Ectodermal cell (in vitro differentiated cells): Measurements from ENCODE around the gene OTOGL.
"Not testable (repeated sequence)": the region's sequence is repeated elsewhere in the genome, so short reads cannot be mapped to it uniquely, and the experiment has no call there.

ENCODE experiments used
- H3K27ac ChIP-seq: 2 replicates; pipeline ENCODE4 v1.7.0; 2013; ENCODE audit warnings: mild to moderate bottlenecking, low read depth, low read length; ENCODE audit not compliant: insufficient read depth, poor library complexity, severe bottlenecking
- H3K27me3 ChIP-seq: 2 replicates; pipeline ENCODE4 v1.7.0; 2013; ENCODE audit warnings: mild to moderate bottlenecking, low read length; ENCODE audit not compliant: insufficient read depth, control insufficient read depth, poor library complexity, severe bottlenecking
- H3K36me3 ChIP-seq: one replicate; pipeline ENCODE4 v1.7.0; 2013; ENCODE audit warnings: low read length; ENCODE audit not compliant: control insufficient read depth, insufficient read depth
- H3K4me1 ChIP-seq: one replicate; pipeline ENCODE4 v1.7.0; 2013; ENCODE audit warnings: low read length; ENCODE audit not compliant: control insufficient read depth, insufficient read depth
- H3K4me3 ChIP-seq: 2 replicates; pipeline ENCODE4 v1.7.0; 2013; ENCODE audit warnings: low read depth, low read length, control low read depth; ENCODE audit not compliant: insufficient read depth
- H3K9me3 ChIP-seq: 2 replicates; pipeline ENCODE4 v1.7.0; 2013; ENCODE audit warnings: mild to moderate bottlenecking, low read length, moderate library complexity; ENCODE audit not compliant: control insufficient read depth
- WGBS, 2 experiments: methylation state at CpG; one replicate each; pipeline ENCODE4 v1.1.7; 2013; ENCODE audit warnings: missing lambda C conversion rate in 2 of 2; 5-methylcytosine and 5-hydroxymethylcytosine counted together

OTOGL gene

GRCh38 chr12:80064951-80065350, 34.4 kb upstream of the OTOGL start:
- 98 to 100% methylated on average over 2 of the region's 2 CpGs for WGBS, 2 experiments

GRCh38 chr12:80068173-80068572, 31.2 kb upstream of the OTOGL start:
- no peak overlapping the region for H3K27ac ChIP-seq
- H3K4me1 ChIP-seq = no peaks in the 10 kb centered on the region
- H3K27me3 ChIP-seq = no peaks in the 10 kb centered on the region
- no peaks in the 10 kb centered on the region for H3K36me3 ChIP-seq
- no peak overlapping the region for H3K4me3 ChIP-seq
- 56 to 71% methylated on average over 2 of the region's 2 CpGs for WGBS, 2 experiments
- H3K9me3 ChIP-seq = no peaks in the 10 kb centered on the region

More at GRCh38 chr12:80064951-80065350, 34.4 kb upstream of the OTOGL start:
- no peaks in the 10 kb centered on the region for H3K36me3 ChIP-seq
- H3K9me3 ChIP-seq = no peaks in the 10 kb centered on the region
- H3K27me3 ChIP-seq = no peaks in the 10 kb centered on the region
- H3K27ac ChIP-seq = no peak overlapping the region
- no peak overlapping the region for H3K4me3 ChIP-seq
- H3K4me1 ChIP-seq = no peaks in the 10 kb centered on the region

GRCh38 chr12:80083892-80084614, 15.3 kb upstream of the OTOGL start:
- H3K36me3 ChIP-seq, H3K4me1 ChIP-seq, H3K9me3 ChIP-seq, H3K27me3 ChIP-seq, H3K27ac ChIP-seq, H3K4me3 ChIP-seq: not testable (repeated sequence)
- WGBS, 2 experiments = 59 to 60% methylated on average over 9 of the region's 9 CpGs

GRCh38 chr12:80086025-80086424, 13.3 kb upstream of the OTOGL start:
- Histone ChIP-seq H3K27ac (no peak overlapping the region), H3K27me3 (no peaks in the 10 kb centered on the region), H3K4me3 (no peak overlapping the region), H3K9me3 (no peaks in the 10 kb centered on the region), H3K36me3 (no peaks in the 10 kb centered on the region), H3K4me1 (no peaks in the 10 kb centered on the region)
- WGBS, 2 experiments = 78 to 87% methylated on average over 3 of the region's 3 CpGs

GRCh38 chr12:80087486-80088213, 11.7 kb upstream of the OTOGL start:
- H3K4me3 ChIP-seq = no peak overlapping the region
- H3K36me3 ChIP-seq = no peaks in the 10 kb centered on the region
- WGBS, 2 experiments = 89 to 91% methylated on average over 7 to 8 of the region's 8 CpGs
- no peaks in the 10 kb centered on the region for H3K27me3 ChIP-seq
- H3K4me1 ChIP-seq = no peaks in the 10 kb centered on the region
- no peak overlapping the region for H3K27ac ChIP-seq
- no peaks in the 10 kb centered on the region for H3K9me3 ChIP-seq

- WGBS, 2 experiments = 100% methylated on average over 1 of the region's 1 CpG; no CpG with 5 or more reads in 1 of the 2 experiments
- Histone ChIP-seq H3K4me1 (no peaks in the 10 kb centered on the region), H3K27ac (no peak overlapping the region), H3K4me3 (no peak overlapping the region), H3K9me3 (no peaks in the 10 kb centered on the region), H3K36me3 (no peaks in the 10 kb centered on the region), H3K27me3 (no peaks in the 10 kb centered on the region)
Observed at GRCh38 chr12:80100591-80100990, 1.3 kb downstream of the OTOGL start.

GRCh38 chr12:80101126-80101525, 1.8 kb downstream of the OTOGL start:
- Histone ChIP-seq H3K9me3 (no peaks in the 10 kb centered on the region), H3K27ac (no peak overlapping the region), H3K36me3 (no peaks in the 10 kb centered on the region), H3K4me1 (no peaks in the 10 kb centered on the region), H3K27me3 (no peaks in the 10 kb centered on the region), H3K4me3 (no peak overlapping the region)
- WGBS, 2 experiments = 94 to 100% methylated on average over 2 of the region's 2 CpGs

GRCh38 chr12:80107221-80107620, 7.9 kb downstream of the OTOGL start:
- Histone ChIP-seq H3K9me3 (no peaks in the 10 kb centered on the region), H3K27me3 (no peaks in the 10 kb centered on the region), H3K27ac (no peak overlapping the region), H3K4me1 (no peaks in the 10 kb centered on the region), H3K36me3 (no peaks in the 10 kb centered on the region), H3K4me3 (no peak overlapping the region)
- WGBS, 2 experiments = 89 to 93% methylated on average over 5 of the region's 5 CpGs

GRCh38 chr12:80116735-80117134, 17.4 kb downstream of the OTOGL start:
- Histone ChIP-seq H3K9me3 (no peaks in the 10 kb centered on the region), H3K36me3 (no peaks in the 10 kb centered on the region), H3K27me3 (no peaks in the 10 kb centered on the region), H3K4me3 (no peak overlapping the region), H3K4me1 (peaks cover 12% of the 10 kb centered on the region), H3K27ac (no peak overlapping the region)

- Histone ChIP-seq H3K27ac (peak overlapping the region; percentile 36), H3K27me3 (no peaks in the 10 kb centered on the region), H3K9me3 (no peaks in the 10 kb centered on the region), H3K36me3 (no peaks in the 10 kb centered on the region), H3K4me3 (no peak overlapping the region), H3K4me1 (peaks cover 12% of the 10 kb centered on the region)
- 52 to 56% methylated on average over 2 of the region's 2 CpGs for WGBS, 2 experiments
Observed at GRCh38 chr12:80118565-80119324, 19.4 kb downstream of the OTOGL start.
